OCI-LY7 (cell line): ENCODE measurements around the gene LRP10. TPM values are rescaled to one million over a fixed set of nuclear protein-coding genes. Genes with fewer than 3 reads are reported as not detected.

Experiments
- BruUV-seq: library from RNA; stranded (reverse); fragments of 400-500 nt; replicated peaks from 2 replicates; lab custom pipeline; 2021; lab: Mats Ljungman, UMichigan
- CTCF ChIA-PET: fragments of 300-600 bp; sonication (Branson Sonifier 250); formaldehyde crosslinking; loops from one replicate; lab custom pipeline; 2022; ENCODE audit warnings: antibody characterized with exemption; ENCODE audit not compliant: unreplicated experiment; lab: Charles Lee
- POLR2A ChIA-PET: fragments of 300-600 bp; sonication (Branson Sonifier 250); formaldehyde crosslinking; loops from one replicate; lab custom pipeline; 2022; ENCODE audit warnings: antibody characterized with exemption; lab: Charles Lee
- DNase-seq: peaks from one replicate; pipeline ENCODE4 v3.0.0-alpha.2; 2015; ENCODE audit warnings: low spot score
- H2AFZ ChIP-seq: fragments of 200-600 bp; sonication (generic), shearing (Covaris generic); 2 replicates; pipeline ENCODE4 v1.6.1; 2014; ENCODE audit warnings: mild to moderate bottlenecking, antibody characterized with exemption, low read length, moderate library complexity
- H3K27ac ChIP-seq: fragments of 200-600 bp; sonication (generic); 2 replicates; pipeline ENCODE4 v1.5.1; 2014; ENCODE audit warnings: mixed run types, low read depth, mild to moderate bottlenecking, moderate library complexity, low read length, inconsistent platforms; ENCODE audit not compliant: poor library complexity, severe bottlenecking
- H3K36me3 ChIP-seq: fragments of 200-600 bp; sonication (generic); 2 replicates; pipeline ENCODE4 v1.6.1; 2014; ENCODE audit warnings: mild to moderate bottlenecking, antibody characterized with exemption, low read length, moderate library complexity, mixed read lengths; ENCODE audit not compliant: insufficient read depth
- H3K4me1 ChIP-seq: fragments of 200-600 bp; sonication (generic); 2 replicates; pipeline ENCODE4 v1.5.1; 2014; ENCODE audit warnings: mild to moderate bottlenecking, low read length; ENCODE audit not compliant: insufficient read depth, poor library complexity, severe bottlenecking
- H3K4me2 ChIP-seq: fragments of 200-600 bp; sonication (generic); 2 replicates; pipeline ENCODE4 v1.6.1; 2014; ENCODE audit warnings: mild to moderate bottlenecking, low read length
- H3K4me3 ChIP-seq: fragments of 200-600 bp; sonication (generic); 2 replicates; pipeline ENCODE4 v1.5.1; 2014; ENCODE audit warnings: mild to moderate bottlenecking, low read depth, low read length; ENCODE audit not compliant: poor library complexity, severe bottlenecking
- H3K79me2 ChIP-seq: fragments of 200-600 bp; sonication (generic); 2 replicates; pipeline ENCODE4 v1.6.1; 2016; ENCODE audit warnings: low read depth, mild to moderate bottlenecking, low read length, moderate library complexity, mixed read lengths; ENCODE audit not compliant: insufficient read depth
- H3K9me2 ChIP-seq: fragments of 200-600 bp; sonication (generic); 2 replicates; pipeline ENCODE4 v1.6.1; 2016; ENCODE audit warnings: mild to moderate bottlenecking, low read length, mixed read lengths; ENCODE audit not compliant: insufficient read depth
- H3K9me3 ChIP-seq: fragments of 200-600 bp; sonication (generic); 2 replicates; pipeline ENCODE4 v1.6.1; 2014; ENCODE audit warnings: mild to moderate bottlenecking, mixed run types, low read length, mixed read lengths
- H4K20me1 ChIP-seq: fragments of 200-600 bp; sonication (generic); 2 replicates; pipeline ENCODE4 v1.6.1; 2014; ENCODE audit warnings: mild to moderate bottlenecking, antibody characterized with exemption, low read length, moderate library complexity, mixed read lengths; ENCODE audit not compliant: insufficient read depth
- CTCF ChIP-seq: fragments of 200-600 bp; sonication (generic); conservative IDR thresholded peaks from 2 replicates; pipeline ENCODE4 v1.5.1; 2014; ENCODE audit warnings: mild to moderate bottlenecking, antibody characterized with exemption, low read length, moderate library complexity, mixed read lengths
- EZH2phosphoT487 ChIP-seq: fragments of 200-600 bp; sonication (generic); IDR thresholded peaks from 2 replicates; pipeline ENCODE4 v1.6.1; 2018; ENCODE audit warnings: low read depth, borderline replicate concordance, mild to moderate bottlenecking, mixed run types, antibody characterized with exemption, low read length, moderate library complexity, mixed read lengths
- intact Hi-C: fragments of 100-400 bp; cut with micrococcal nuclease; formaldehyde crosslinking; loops from one replicate; pipeline ENCODE4 v1.10.0; 2022; ENCODE audit not compliant: unreplicated experiment
- total RNA-seq, 2 experiments: library from RNA; depleted of rRNA in 1 of 2; stranded (reverse); fragments of >200 nt in 1 of 2; shearing (Covaris generic) in 1 of 2; gene quantifications; 2 replicates each; pipeline ENCODE4 v1.2.3, GENCODE V29; 2014 to 2022

Gene LRP10
- total RNA-seq, 2 experiments from 2014 or later = 25.5 to 55.1 TPM

GRCh38 chr14:22837750-22838538 lies 33.6 kb upstream of the LRP10 start:
- Histone ChIP-seq H3K79me2 (no peaks in the 10 kb centered on the region), H3K9me3 (no peaks in the 10 kb centered on the region), H3K4me2 (no peak overlapping the region), H3K4me3 (no peak overlapping the region), H2AFZ (no peak overlapping the region), H4K20me1 (no peaks in the 10 kb centered on the region), H3K36me3 (peaks cover 34% of the 10 kb centered on the region), H3K9me2 (no peaks in the 10 kb centered on the region), H3K4me1 (no peaks in the 10 kb centered on the region), H3K27ac (no peak overlapping the region)
- POLR2A ChIA-PET = interaction anchor here (0.6 to 0.9 kb wide), 3 partner anchors 8 to 13 kb away, joined by 3 to 4 read pairs (median 3); partner anchors contain the start of gene MRPL52
- CTCF ChIA-PET = interaction anchor here (0.6 kb wide), 1 partner anchor 367 kb away, joined by 4 read pairs; no protein-coding TSS in a partner anchor
- DNase-seq = no peak
- no TSS peak for BruUV-seq
- TF ChIP-seq CTCF (no peak), EZH2phosphoT487 (no peak)
- intact Hi-C loops = no loop called here

- no TSS peak for BruUV-seq
- Histone ChIP-seq H3K36me3 (peaks cover 27% of the 10 kb centered on the region), H3K4me3 (no peak overlapping the region), H2AFZ (no peak overlapping the region), H3K9me3 (no peaks in the 10 kb centered on the region), H3K79me2 (no peaks in the 10 kb centered on the region), H3K9me2 (no peaks in the 10 kb centered on the region), H3K27ac (no peak overlapping the region), H3K4me2 (no peak overlapping the region), H4K20me1 (no peaks in the 10 kb centered on the region), H3K4me1 (no peaks in the 10 kb centered on the region)
- no peak for DNase-seq
- CTCF ChIA-PET = interaction anchor here (0.6 kb wide), 1 partner anchor 367 kb away, joined by 4 read pairs; no protein-coding TSS in a partner anchor
- POLR2A ChIA-PET = interaction anchor here (0.6 to 0.9 kb wide), 2 partner anchors 9 to 11 kb away, joined by 3 to 4 read pairs; partner anchors contain the start of gene MRPL52
- intact Hi-C loops = no loop called here
- TF ChIP-seq CTCF (no peak), EZH2phosphoT487 (no peak)
Measured at GRCh38 chr14:22838631-22839041, 32.9 kb upstream of the LRP10 start.
